Measurements from ENCODE around the gene YAF2.

The YAF2 gene

DNA sequence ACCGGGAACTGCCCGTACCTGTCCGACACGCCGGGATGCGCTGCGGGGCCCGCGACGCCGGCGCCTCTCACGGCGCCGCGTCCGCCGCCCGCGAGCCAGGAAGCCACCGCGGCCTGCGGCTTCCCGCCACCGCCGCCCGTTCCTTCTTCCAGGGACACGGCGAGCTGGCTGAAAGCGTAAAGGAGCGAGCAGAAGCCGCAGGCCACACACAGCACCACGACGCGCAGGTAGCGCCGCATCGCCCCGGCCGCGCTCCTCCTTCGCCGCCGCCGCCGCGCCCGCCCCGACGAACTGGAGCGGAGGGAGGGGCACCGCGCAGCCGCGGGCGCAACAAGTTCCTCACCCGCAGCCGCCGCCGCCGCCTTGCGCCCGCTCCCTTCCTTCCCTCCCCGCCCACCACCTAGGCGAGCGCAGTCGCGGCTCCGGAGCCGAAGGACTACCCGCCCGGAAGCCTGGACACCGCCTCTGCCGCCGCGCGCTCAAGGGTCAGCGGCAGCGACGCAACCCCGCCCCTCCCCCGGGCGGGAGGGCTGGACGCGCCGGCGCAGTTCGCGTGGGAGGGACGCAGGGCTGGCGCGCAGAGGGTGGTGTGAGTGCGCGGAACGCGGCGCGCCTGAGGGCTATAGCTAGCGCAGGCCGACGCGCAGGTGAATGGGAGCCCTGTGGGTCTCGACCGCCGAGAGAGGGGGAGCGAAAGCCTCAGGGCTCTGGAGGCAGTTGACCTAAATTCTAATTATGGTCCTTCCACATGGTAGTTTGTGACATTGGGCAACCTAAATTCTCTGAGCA is 93.4 kb downstream of the YAF2 start, which contains the start of gene GXYLT1:
Gene GXYLT1 (minus strand): TSS at position 467 of the 789 bp plus-strand sequence. CDS start 228 bp downstream, at position 239.
- DNase-seq (ENCODE audit: low spot score): peak; percentile 89

DNA sequence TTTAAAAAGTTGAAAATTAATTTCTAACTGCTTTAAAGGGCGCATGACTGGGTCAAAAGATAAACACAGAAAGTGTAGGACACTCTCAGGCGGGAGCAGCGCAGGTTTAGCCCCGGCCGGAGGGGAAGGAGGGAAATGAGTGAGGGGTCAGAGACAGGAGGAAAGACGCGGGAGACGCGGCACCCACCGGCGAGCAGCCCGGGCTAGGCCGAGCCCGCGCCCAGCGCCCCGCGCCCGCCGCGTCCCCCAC is 94.0 kb downstream of the YAF2 start:
- no peak for DNase-seq (ENCODE audit: low spot score)

DNA sequence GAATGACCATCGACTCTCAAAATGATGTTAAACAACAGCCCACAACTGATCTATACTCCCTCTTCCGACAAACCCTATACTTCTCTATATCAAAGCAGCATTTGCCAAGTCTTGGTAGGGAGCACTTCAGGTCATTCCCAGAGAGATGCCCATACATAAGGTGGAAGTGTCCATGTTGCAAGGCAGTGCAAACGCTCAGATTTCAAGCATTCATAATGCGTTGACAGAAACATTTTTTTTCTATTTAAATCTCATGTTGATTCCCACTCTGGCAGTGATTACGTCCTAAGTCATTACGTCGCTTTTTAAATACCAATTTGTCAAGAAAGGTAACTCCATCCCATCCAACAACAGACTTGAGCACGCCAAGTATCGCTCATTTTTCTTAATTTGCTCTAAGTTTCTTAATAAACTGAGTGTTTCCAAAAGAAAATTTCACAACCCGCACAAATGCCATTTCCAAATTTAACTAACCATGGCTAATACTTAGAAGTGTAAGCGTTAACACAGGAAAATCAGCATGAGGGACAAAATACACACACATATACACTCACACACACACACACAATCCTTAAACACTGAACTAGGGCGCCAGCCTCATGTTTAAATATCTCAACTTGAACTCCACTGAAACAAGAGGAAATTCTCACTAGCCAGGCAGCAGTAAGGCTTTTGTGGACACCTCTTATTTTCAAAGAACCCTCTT is 94.4 kb downstream of the YAF2 start:
- peak; percentile 39 for DNase-seq (ENCODE audit: low spot score)

DNA sequence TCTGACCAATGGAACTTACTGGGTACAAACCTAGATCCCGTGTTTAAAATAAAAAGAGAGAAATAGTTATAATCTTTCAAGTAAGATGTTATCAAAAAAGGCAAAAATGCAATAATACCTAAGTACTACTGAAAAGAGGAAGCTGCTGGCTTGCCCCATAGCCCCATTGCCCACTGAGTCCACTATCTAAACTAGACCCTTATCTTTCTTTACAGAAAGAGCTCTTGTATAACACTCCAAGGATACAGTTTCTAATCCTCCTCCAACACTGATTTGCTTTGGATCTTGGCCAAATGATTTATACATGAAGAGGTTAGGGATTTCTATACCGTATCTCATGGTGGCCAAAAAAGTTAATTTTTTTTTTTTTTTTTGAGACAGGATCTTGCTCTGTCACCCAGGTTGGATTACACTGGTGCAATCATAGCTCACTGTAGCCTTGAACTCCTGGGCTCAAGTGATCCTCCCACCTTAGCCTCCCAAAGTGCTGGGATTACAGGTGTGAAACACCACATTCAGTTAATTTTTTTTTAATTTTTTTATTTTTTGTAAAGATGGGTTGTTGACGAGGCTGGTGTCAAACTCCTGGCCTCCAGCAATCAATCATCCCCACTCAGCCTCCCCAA is 96.0 kb downstream of the YAF2 start:
- no peak for DNase-seq (ENCODE audit: low spot score)

DNA sequence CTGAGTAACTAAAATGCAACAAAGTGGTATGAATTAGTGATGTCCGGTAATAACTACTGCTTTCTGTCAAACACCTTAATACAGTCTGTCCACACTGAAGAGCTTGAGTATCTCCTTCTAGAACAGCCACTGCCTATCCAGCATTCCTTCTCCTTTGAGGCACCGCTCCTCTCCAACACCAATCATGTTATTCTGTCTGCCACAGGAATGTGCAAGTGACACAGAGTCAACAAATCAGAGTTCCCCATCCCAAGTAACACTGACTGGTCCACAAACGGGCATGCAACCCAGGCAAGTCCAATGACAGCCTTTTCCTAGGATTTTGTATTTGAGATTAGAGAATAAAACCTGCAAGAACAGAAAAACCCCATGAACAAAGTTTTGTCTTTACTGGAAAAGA is 97.1 kb downstream of the YAF2 start:
- DNase-seq (ENCODE audit: low spot score): no peak

DNA sequence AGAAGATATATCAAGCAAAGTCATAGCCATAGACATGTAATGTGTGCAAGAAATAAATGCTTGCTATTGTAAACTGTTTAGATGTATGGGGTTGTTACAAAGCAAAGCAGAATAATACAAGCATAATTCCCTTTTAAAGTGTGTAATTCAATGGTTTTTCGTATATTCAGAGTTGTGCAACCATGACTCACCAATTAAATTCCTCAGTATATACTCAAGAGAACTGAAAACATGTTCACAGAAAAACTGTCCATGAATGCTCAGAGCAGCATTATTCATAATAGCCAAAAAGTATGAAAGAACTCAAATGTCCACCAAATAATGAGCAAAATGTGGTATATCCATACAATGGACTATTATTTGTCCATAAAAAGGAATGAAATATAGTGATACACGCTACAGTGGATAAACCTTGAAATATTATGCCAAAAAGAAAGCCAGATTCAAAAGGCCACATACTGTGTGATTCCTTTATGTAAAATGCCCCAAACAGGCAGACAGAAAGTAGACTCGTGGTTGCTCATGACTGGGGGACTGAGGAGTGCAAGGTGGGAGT is 102.7 kb downstream of the YAF2 start:
- DNase-seq (ENCODE audit: low spot score): no peak

DNA sequence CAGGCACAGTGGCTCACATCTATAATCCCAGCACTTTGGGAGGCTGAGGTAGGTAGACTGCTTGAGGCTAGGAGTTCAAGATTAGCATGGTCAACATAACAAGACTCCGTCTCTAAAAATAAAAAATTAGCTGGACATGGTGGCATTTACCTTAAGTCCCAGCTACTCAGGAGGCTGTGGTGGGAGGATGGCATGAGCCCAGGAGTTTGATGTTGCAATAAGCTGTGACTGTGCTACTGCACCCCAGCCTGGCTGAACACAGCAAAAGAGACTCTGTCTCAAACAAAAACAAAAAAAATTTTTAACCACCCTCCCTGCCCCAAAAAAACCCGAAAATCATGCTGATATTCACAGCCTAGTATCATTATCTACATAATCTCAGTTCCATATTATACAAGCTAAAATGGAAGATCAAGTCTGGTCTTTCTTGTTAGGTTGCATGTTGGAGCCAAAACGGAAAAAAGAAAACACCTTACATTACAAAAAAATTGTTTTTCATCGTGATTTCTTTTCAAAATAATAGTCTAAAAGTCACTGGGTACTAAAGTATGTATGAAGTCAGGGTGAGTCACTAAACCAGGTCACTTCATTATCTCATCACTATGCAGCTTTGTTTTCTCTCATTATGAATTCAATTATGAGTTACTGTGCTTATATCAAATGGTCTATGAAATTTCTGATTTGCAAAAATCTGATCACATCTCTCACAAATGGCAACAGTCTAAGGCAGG is 107.2 kb downstream of the YAF2 start:
- DNase-seq (ENCODE audit: low spot score): no peak

DNA sequence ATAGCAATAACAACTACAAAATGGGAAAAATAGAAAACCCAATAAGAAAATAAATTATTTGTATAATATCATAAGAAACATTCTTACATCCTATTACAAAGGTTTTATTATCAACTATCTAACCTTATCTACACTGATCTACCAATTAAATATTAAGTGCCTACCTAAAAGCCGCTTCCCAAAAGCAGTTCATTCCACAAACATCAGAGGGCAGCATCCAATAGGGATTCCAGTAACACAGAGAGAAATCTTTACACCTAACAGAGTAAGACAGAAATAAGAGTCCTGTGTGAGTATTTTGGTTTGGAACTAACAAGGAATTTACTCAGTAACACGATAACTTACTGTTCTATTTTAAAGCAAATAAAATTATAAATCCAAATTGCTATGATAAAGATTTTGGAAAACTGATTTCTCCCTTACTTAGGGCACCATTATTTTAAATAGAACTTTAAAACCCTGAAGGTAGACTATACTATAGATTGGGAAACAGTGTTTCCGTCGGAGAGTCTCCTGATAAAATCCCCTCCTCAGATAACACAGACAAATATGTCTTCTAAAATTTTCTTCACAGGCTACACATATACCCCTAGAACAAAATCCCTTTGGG is 108.3 kb downstream of the YAF2 start:
- DNase-seq (ENCODE audit: low spot score): peak; percentile 87

DNA sequence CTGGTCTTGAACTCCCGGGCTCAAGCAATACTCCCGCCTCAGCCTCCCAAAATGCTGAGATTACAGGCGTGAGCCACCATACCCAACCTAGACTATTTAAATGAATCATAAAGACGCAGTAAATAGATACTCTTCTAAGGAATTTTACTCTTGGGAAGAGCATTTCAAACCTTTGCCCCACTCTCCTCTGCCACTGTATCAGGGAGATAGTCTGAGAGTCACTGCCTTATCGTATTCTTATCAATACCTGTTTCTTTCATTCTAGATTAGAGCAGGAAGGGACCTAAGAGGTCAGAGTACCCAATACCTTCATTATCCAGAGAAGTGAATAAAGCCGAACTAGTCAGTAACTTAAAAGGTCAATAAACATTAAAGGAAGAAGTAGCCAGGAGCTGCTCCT is 109.2 kb downstream of the YAF2 start:
- DNase-seq (ENCODE audit: low spot score): no peak

DNA sequence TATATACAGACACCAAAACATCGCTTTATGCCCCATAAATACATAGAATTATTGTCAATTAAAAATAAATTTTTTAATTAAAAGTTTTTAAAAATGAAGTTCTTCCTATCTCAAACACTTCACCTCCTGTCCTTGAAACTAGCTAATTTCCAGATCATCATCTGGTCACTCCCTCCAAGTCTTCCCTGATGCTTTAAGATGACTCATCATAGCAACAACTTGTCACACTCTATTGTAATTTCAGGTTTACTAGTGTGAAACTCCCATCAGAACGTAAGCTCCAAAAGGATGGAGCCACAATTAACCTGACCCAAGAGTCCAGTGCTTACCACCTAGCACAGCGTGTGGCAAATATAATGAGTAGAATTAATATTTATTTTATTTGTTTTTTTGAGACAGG is 109.7 kb downstream of the YAF2 start:
- no peak for DNase-seq (ENCODE audit: low spot score)

DNA sequence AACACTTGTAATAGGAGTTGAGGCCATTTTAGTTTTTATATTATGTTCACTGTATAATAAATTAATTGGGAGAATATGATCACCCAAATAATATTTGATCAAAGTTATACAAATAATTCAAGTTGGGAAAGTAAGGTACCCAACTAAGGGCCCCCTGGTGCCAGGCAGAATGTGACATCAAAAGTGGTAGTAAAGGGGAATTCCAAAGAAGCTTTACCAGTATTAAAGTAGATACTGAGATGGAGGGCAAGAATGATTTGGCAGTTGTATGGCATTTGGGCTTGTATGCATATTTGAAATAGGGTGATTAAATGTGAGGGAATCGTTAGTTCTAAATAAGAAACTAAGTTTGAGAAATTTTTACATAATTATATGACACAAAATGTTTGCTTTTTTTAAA is 111.1 kb downstream of the YAF2 start:
- DNase-seq (ENCODE audit: low spot score): no peak

DNA sequence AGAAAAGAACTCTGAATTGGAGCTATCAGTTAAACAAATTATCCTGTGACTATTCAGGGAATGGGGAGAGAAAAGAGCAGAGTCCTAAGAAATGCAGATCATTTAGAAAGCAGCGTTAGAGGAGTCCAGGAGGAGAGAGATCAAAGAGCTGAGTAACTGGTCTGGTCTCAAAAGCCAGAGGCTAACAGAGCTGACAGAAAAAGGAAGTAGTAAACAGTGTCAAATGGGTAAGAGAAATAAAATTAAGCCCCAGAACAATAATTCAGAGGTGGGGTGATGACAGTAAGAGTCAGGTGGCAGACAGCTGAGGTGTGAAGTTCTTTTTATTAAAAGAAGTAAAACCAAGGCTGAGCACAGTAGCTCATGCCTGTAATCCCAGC is 112.7 kb downstream of the YAF2 start:
- peak; percentile 9 for DNase-seq (ENCODE audit: low spot score)

DNA sequence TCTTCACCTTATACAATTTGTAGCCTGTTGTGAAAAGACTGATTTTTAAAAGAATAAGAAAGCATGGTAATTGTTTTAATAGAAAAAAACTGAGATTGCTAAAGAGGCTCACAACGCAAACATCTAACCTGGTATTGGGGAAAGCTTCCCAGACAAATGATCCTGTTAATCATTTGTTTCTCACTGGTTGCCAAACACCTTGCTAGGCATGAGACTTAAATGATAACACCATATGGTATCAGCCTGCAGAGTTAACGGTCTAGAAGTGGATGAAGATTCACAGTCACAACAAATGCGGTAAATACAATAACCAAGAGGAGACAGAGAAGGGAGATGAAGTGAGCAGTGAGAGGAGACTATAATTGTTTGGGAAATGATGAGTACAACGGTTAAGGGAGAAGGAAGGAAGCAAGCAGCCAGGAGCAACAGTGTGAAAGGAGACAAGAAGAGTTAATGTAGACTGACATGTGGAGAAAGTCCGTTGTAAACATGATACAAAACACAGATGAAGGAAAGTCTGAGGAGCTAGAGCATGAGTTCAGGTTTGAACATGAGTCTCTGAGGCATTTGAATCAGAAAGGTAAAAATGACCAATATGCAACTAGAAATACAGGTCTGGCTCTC is 113.2 kb downstream of the YAF2 start:
- peak; percentile 25 for DNase-seq (ENCODE audit: low spot score)

DNA sequence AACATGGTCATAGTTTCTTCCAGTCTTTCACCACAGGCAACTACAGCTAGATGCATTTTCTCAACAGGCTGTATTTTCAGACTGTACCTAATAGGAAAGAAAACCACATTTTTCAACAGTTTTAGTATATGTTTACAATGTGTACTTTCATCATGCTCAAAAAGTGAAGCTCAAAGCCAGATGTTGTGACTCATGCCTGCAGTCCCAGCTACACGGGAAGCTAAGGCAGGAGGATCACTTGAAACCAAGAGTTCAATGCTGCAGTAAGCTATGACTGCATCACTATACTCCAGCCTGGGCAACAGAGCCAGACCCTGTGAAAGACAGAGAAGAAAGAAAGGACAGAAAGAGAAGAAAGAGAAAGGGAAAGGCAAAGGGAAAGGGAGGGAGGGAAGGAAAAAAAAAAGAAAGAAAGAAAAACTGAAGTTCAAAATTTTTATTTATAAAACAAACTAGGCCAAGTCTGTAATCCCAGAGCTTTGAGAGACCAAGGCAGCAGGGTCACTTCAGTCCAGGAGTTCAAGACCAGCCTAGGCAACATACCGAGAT is 118.9 kb downstream of the YAF2 start:
- DNase-seq (ENCODE audit: low spot score): no peak

DNA sequence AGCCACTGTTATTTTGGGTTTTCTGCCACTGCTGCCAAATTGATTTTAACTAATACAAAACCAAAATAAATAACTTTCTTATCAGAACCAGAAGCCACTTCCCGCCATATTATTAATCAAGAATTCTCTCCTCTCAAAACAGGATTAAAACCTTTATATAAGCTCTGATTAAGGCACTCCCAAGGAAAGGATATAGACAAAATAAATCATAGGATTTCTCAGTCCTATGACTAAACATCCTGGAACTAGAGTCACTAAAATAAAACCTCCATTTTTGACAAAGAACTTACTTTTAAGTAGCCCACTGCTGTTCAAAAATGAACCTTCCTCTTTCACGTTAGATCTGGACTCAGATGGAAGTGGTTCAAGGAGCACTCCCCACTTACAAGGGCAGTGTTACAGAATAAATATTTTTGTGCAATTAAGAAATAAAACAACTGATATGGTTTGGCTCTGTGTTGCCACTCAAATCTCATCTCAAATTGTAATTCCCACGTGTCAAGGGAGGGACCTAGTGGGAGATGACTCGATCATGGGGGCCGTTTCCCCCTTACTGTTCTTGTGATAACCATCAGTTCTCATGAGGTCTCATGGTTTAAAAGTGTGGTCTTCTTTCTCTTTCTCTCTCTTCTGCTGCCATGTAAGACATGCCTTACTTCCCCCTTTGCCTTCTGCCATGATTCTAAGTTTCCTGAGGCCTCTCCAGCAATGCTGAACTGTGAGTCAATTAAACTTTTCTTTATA is 119.7 kb downstream of the YAF2 start:
- DNase-seq (ENCODE audit: low spot score): no peak

DNA sequence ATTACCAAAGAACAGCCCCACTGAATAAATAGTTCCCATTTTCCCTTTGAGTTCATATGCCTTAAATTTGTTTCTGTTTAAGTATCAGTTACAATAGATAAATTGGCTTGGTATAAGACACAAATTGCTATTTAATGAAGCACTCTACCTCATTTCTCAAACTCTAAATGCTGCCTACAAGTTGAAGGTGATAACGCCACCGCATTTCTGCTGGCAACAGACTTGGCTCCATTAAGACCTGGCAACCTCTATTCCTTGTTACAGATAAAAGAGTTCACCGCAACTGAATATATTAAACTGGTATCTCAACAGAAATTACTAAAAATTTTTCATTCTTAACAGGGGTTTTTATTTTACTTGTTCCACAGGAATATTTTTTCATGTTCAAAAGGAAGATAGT is 129.0 kb downstream of the YAF2 start:
- no peak for DNase-seq (ENCODE audit: low spot score)
